SK-N-MC (cell line): Measurements from ENCODE around the gene MRPS10.

Source experiments
- EZH2 ChIP-seq: fragments of 200-600 bp; sonication (generic); IDR thresholded peaks from one replicate; pipeline ENCODE4 v1.6.1; 2017; ENCODE audit warnings: antibody characterized with exemption
- FOXP2 ChIP-seq: optimal IDR thresholded peaks from 2 replicates; pipeline ENCODE3; 2011; ENCODE audit warnings: mild to moderate bottlenecking, moderate library complexity; ENCODE audit not compliant: insufficient read depth; ENCODE audit errors: extremely low read length, control extremely low read depth
- POLR2AphosphoS5 ChIP-seq: IDR thresholded peaks from 2 replicates; pipeline ENCODE4 v1.6.1; 2012; ENCODE audit warnings: mild to moderate bottlenecking, low read depth, low read length, borderline replicate concordance

DNA sequence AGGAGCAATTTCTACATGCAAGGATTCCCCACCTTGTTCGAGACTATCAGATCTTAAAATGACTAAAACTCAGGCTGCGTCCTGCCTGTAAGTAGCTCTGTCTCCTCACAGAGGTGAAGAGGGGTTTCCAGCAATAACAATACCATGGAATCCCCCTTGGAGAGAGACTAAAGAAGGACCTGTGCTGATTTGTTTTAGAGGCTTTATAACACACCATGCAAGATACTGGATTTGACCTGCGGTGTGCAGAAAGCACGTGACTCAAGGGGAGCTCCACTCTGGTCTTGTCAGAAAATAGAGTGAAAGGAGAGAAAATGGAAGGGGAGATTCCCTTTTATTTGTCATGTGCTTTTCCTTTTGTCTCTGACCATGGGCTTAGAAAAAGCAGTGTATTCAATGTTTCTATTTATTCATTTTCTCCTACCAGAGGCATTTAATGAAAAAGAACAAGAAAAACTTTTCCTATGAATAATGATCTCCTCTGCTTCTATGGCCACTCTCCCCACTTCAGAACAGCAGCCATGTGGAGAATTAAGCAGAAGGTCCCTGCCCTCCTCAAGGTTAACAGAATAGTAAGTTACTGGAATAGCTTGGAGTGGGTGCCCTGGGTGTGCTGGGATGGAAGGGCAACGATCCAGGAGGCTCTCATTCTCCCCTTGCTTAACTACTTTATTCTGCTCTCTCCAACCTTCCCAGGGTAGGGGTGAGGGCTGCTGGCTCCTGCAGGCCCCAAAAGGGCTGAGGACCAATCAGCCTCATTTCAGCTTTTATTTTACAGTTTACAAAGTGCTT, 19.2 kb upstream of the MRPS10 start:
- TF ChIP-seq POLR2AphosphoS5 (no peak), EZH2 (no peak), FOXP2 (no peak)
